Mesenchymal stem cell (in vitro differentiated cells and primary cell): ENCODE results near the gene ARAP2.

Experiments used
- DNase-seq: peaks from one replicate; pipeline ENCODE4 v3.0.0-alpha.2; 2013
- H2AFZ ChIP-seq: one replicate; pipeline ENCODE4 v1.6.1; 2013; ENCODE audit warnings: low read depth, mild to moderate bottlenecking, control low read depth, inconsistent platforms, low read length, moderate library complexity
- H2AK5ac ChIP-seq: 2 replicates; pipeline ENCODE4 v1.6.1; 2013; ENCODE audit warnings: low read length, moderate library complexity, mild to moderate bottlenecking, inconsistent platforms; ENCODE audit not compliant: severe bottlenecking
- H2BK120ac ChIP-seq: one replicate; pipeline ENCODE4 v1.6.1; 2013; ENCODE audit warnings: low read depth, mild to moderate bottlenecking, inconsistent platforms, low read length, moderate library complexity
- H2BK12ac ChIP-seq, 2 experiments: one replicate each; pipeline ENCODE4 v1.6.1; 2013; ENCODE audit warnings: inconsistent platforms in 2 of 2, low read length in 2 of 2, mild to moderate bottlenecking in 2 of 2, moderate library complexity in 2 of 2, control low read depth in 1 of 2
- H2BK15ac ChIP-seq: one replicate; pipeline ENCODE4 v1.6.1; 2013; ENCODE audit warnings: mild to moderate bottlenecking, low read depth, inconsistent platforms; ENCODE audit not compliant: poor library complexity, severe bottlenecking
- H2BK5ac ChIP-seq: 2 replicates; pipeline ENCODE4 v1.6.1; 2013; ENCODE audit warnings: low read depth, mild to moderate bottlenecking, low read length, control low read depth, inconsistent platforms; ENCODE audit not compliant: poor library complexity, severe bottlenecking
- H3K14ac ChIP-seq, 2 experiments: one replicate each; pipeline ENCODE4 v1.6.1; 2013; ENCODE audit warnings: inconsistent platforms in 2 of 2, low read length in 2 of 2, control low read depth in 1 of 2, mild to moderate bottlenecking in 1 of 2, moderate library complexity in 1 of 2
- H3K18ac ChIP-seq, 2 experiments: one replicate each; pipeline ENCODE4 v1.6.1; 2013; ENCODE audit warnings: inconsistent platforms in 2 of 2, low read length in 2 of 2, control low read depth in 1 of 2, low read depth in 1 of 2, mild to moderate bottlenecking in 1 of 2
- H3K23ac ChIP-seq, 2 experiments: one replicate each; pipeline ENCODE4 v1.6.1; 2013; ENCODE audit warnings: inconsistent platforms in 2 of 2, low read length in 2 of 2, mild to moderate bottlenecking in 2 of 2, moderate library complexity in 2 of 2, control low read depth in 1 of 2
- H3K27ac ChIP-seq: 2 replicates; pipeline ENCODE4 v1.5.1; 2013; ENCODE audit warnings: mild to moderate bottlenecking, moderate library complexity, low read length, control low read depth, inconsistent platforms; ENCODE audit not compliant: poor library complexity, severe bottlenecking
- H3K27me3 ChIP-seq, 2 experiments: 2 replicates each; pipeline versions ENCODE4 v1.6.1 to v1.7.0; 2013; ENCODE audit warnings: low read length in 2 of 2, mild to moderate bottlenecking in 2 of 2, moderate library complexity in 2 of 2, control low read depth in 1 of 2, inconsistent platforms in 1 of 2; ENCODE audit not compliant: control insufficient read depth in 1 of 2, insufficient read depth in 1 of 2
- H3K36me3 ChIP-seq, 2 experiments: 2 replicates each; pipeline versions ENCODE4 v1.6.1 to v1.7.0; 2013; ENCODE audit warnings: low read length in 2 of 2, control low read depth in 1 of 2, inconsistent platforms in 1 of 2, low read depth in 1 of 2, mild to moderate bottlenecking in 1 of 2; ENCODE audit not compliant: insufficient read depth in 2 of 2, control insufficient read depth in 1 of 2
- H3K4ac ChIP-seq, 2 experiments: one replicate each; pipeline ENCODE4 v1.6.1; 2013; ENCODE audit warnings: inconsistent platforms in 2 of 2, low read length in 2 of 2, mild to moderate bottlenecking in 2 of 2, moderate library complexity in 2 of 2, control low read depth in 1 of 2, low read depth in 1 of 2
- H3K4me1 ChIP-seq: 2 replicates; pipeline ENCODE4 v1.6.1; 2013; ENCODE audit warnings: low read depth, low read length, control low read depth; ENCODE audit not compliant: control insufficient read depth, insufficient read depth
- H3K4me2 ChIP-seq: 2 replicates; pipeline ENCODE4 v1.6.1; 2013; ENCODE audit warnings: low read length, mild to moderate bottlenecking, inconsistent platforms; ENCODE audit not compliant: poor library complexity, severe bottlenecking
- H3K4me3 ChIP-seq, 2 experiments: 2 replicates each; pipeline versions ENCODE4 v1.5.1 to v1.7.0; 2013; ENCODE audit warnings: low read length in 2 of 2, mild to moderate bottlenecking in 2 of 2, control low read depth in 1 of 2, low read depth in 1 of 2; ENCODE audit not compliant: insufficient read depth in 1 of 2
- H3K79me1 ChIP-seq: replicated peaks from 2 replicates; pipeline ENCODE4 v1.6.1; 2013; ENCODE audit warnings: mild to moderate bottlenecking, control low read depth, low read length, inconsistent platforms; ENCODE audit not compliant: poor library complexity, severe bottlenecking
- H3K9ac ChIP-seq: 2 replicates; pipeline ENCODE4 v1.7.0; 2013; ENCODE audit warnings: mild to moderate bottlenecking, low read length, moderate library complexity
- H3K9me3 ChIP-seq: 2 replicates; pipeline ENCODE4 v1.7.0; 2013; ENCODE audit warnings: mild to moderate bottlenecking, low read length; ENCODE audit not compliant: control insufficient read depth
- H4K8ac ChIP-seq: one replicate; pipeline ENCODE4 v1.6.1; 2013; ENCODE audit warnings: inconsistent platforms, mild to moderate bottlenecking, low read length, moderate library complexity
- H4K91ac ChIP-seq: one replicate; pipeline ENCODE4 v1.6.1; 2013; ENCODE audit warnings: mild to moderate bottlenecking, low read length, inconsistent platforms
- WGBS: methylation state at CpG from one replicate; pipeline ENCODE4 v1.1.7; 2013; ENCODE audit warnings: mixed read lengths; 5-methylcytosine and 5-hydroxymethylcytosine counted together

ARAP2 gene

DNA sequence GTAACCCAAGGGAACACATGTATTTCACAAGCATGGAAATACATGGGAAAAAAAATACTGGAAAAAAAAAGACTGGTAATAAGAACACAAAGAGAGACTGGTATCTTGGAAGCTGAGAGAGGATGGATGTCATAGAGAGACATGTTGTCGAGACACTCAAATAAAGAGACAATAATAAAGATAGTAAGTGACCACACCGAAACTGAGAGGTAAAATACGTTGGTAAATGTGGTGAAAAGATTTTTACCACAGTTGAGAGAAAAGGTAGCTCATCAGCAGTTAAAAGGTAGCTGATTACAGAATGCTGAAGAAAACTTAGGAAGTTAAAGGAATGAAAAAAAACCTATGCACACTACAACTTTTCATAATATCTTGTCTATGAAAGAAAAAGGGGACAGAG is 81.1 kb downstream of the ARAP2 start:
- no peak overlapping the region for H3K14ac ChIP-seq
- H3K23ac ChIP-seq: no peak overlapping the region
- no peak overlapping the region for H2AFZ ChIP-seq
- WGBS: 92% methylated on average over 3 of the region's 3 CpGs
- no peak overlapping the region for H4K91ac ChIP-seq
- H3K79me1 ChIP-seq: peaks cover 3% of the 10 kb centered on the region
- no peak overlapping the region for H2BK120ac ChIP-seq
- peaks cover 0 to 5% of the 10 kb centered on the region in 2 experiments for H3K36me3 ChIP-seq
- no peak overlapping the region for H3K4me2 ChIP-seq
- no peak overlapping the region for H3K4me3 ChIP-seq
- H3K18ac ChIP-seq: no peak overlapping the region
- H3K4me1 ChIP-seq: no peaks in the 10 kb centered on the region
- no peak overlapping the region for H2BK12ac ChIP-seq
- no peak overlapping the region for H4K8ac ChIP-seq
- H3K9ac ChIP-seq: no peak overlapping the region
- no peak overlapping the region for H2BK15ac ChIP-seq
- no peak overlapping the region for H3K27ac ChIP-seq
- DNase-seq: no peak
- no peaks in the 10 kb centered on the region for H3K27me3 ChIP-seq
- no peak overlapping the region for H3K4ac ChIP-seq
- no peaks in the 10 kb centered on the region for H3K9me3 ChIP-seq
- no peak overlapping the region for H2AK5ac ChIP-seq
- no peak overlapping the region for H2BK5ac ChIP-seq

DNA sequence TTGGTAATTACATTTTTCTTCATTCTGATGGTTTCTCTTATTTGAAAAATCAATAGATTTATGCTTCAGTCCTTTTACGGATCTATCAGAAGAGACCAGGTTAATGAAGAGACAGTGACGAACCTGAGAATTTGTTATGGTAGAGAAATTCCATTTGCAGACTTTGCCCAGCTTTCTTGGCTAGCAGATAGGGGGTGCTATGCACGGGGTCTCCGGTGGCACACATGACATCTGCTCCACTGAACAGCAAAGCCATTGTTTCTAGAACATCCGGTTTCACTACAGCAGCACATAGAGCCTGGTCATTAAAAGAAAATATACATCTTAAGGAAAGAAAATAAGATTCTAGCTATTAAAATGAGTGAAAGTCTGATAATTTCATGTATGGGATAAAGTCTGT is 85.1 kb downstream of the ARAP2 start:
- 95% methylated on average over 2 of the region's 5 CpGs for WGBS
- Histone ChIP-seq H2BK120ac (no peak overlapping the region), H2BK12ac (no peak overlapping the region), H3K18ac (no peak overlapping the region), H3K4me3 (no peak overlapping the region), H3K23ac (no peak overlapping the region), H4K8ac (no peak overlapping the region), H3K4me1 (no peaks in the 10 kb centered on the region), H3K4me2 (no peak overlapping the region), H3K36me3 (peaks cover 0 to 5% of the 10 kb centered on the region in 2 experiments), H2AK5ac (no peak overlapping the region), H3K14ac (no peak overlapping the region), H2BK5ac (no peak overlapping the region), H4K91ac (no peak overlapping the region), H3K79me1 (peaks cover 1% of the 10 kb centered on the region), H2BK15ac (no peak overlapping the region), H3K4ac (no peak overlapping the region), H3K9ac (no peak overlapping the region), H3K27ac (no peak overlapping the region), H3K9me3 (no peaks in the 10 kb centered on the region), H3K27me3 (no peaks in the 10 kb centered on the region), H2AFZ (no peak overlapping the region)
- DNase-seq: no peak

DNA sequence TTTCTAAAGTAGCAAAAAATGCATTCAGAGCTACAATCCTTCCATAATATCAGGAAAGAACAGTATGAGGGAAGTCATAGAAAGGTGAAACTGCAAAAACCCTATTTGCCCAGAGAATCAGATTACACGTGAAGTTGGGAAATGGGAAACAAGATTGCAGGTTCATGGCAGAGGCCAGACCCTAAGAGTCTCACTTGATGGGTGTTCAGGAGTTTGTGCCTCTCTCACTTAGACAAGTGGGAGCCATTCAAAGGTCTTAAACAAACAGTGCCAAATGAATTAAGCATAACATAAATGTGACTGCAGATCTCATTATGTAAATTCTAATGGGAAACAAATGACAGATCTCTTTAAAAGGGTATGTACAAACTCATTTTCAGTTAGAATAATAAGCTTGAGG is 91.6 kb downstream of the ARAP2 start:
- H2BK15ac ChIP-seq: no peak overlapping the region
- no peak overlapping the region for H2BK12ac ChIP-seq
- no peaks in the 10 kb centered on the region for H3K9me3 ChIP-seq
- H3K4me2 ChIP-seq: no peak overlapping the region
- no peak for DNase-seq
- H3K14ac ChIP-seq: no peak overlapping the region
- H4K91ac ChIP-seq: no peak overlapping the region
- H2BK5ac ChIP-seq: no peak overlapping the region
- H3K4ac ChIP-seq: no peak overlapping the region
- H2AFZ ChIP-seq: no peak overlapping the region
- H3K36me3 ChIP-seq: no peaks in the 10 kb centered on the region
- no peak overlapping the region for H3K27ac ChIP-seq
- no peak overlapping the region for H2AK5ac ChIP-seq
- no peaks in the 10 kb centered on the region for H3K4me1 ChIP-seq
- no peak overlapping the region for H3K9ac ChIP-seq
- no peak overlapping the region for H3K18ac ChIP-seq
- 88% methylated on average over 1 of the region's 1 CpG for WGBS
- H3K79me1 ChIP-seq: peaks cover 3% of the 10 kb centered on the region
- no peak overlapping the region for H4K8ac ChIP-seq
- no peak overlapping the region for H2BK120ac ChIP-seq
- no peaks in the 10 kb centered on the region for H3K27me3 ChIP-seq
- H3K4me3 ChIP-seq: no peak overlapping the region
- no peak overlapping the region for H3K23ac ChIP-seq

DNA sequence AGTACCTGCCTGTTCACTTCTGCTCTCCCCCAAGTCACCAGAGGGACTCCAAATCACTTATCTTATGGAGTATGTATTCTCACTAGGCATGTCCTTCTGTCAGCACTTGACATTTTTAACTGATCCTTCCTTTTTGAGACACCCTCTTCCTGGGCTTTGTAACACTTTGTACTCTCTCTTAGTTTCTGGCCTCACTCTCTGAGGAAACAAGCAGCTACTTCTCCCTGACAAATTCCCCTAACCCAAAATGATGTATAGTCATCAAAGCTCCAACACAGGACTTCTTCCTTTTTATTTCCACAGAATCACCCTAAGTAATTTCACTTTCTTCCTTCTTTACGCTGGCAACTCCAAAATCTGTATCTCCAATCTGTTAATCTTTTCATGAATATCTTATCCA is 101.8 kb downstream of the ARAP2 start:
- no peaks in the 10 kb centered on the region for H3K9me3 ChIP-seq
- no peak overlapping the region for H3K4me3 ChIP-seq
- no peak overlapping the region for H2AK5ac ChIP-seq
- no peak for DNase-seq
- no peak overlapping the region for H3K18ac ChIP-seq
- no peak overlapping the region for H3K27ac ChIP-seq
- no peak overlapping the region for H3K23ac ChIP-seq
- no peak overlapping the region for H4K8ac ChIP-seq
- no peaks in the 10 kb centered on the region for H3K36me3 ChIP-seq
- H3K4me2 ChIP-seq: no peak overlapping the region
- H4K91ac ChIP-seq: no peak overlapping the region
- no peak overlapping the region for H2AFZ ChIP-seq
- H3K9ac ChIP-seq: no peak overlapping the region
- no peak overlapping the region for H2BK5ac ChIP-seq
- no peak overlapping the region for H2BK12ac ChIP-seq
- no peak overlapping the region for H2BK15ac ChIP-seq
- H3K79me1 ChIP-seq: peaks cover 3% of the 10 kb centered on the region
- H3K14ac ChIP-seq: no peak overlapping the region
- H3K27me3 ChIP-seq: no peaks in the 10 kb centered on the region
- WGBS: 90% methylated on average over 1 of the region's 1 CpG
- H3K4ac ChIP-seq: no peak overlapping the region
- H3K4me1 ChIP-seq: no peaks in the 10 kb centered on the region
- no peak overlapping the region for H2BK120ac ChIP-seq
